Fibroblast of lung (primary cell): Measurements from ENCODE around the gene DBNL.

Experiments
- CTCF ChIP-seq, 2 donors: IDR thresholded peaks in 1 of 2; conservative IDR thresholded peaks in 1 of 2; 1 replicate in 1 of 2; 2 replicates in 1 of 2; pipeline ENCODE4 v1.5.1; 2011 to 2012; ENCODE audit warnings: low read length in 2 of 2, control low read depth in 1 of 2, inconsistent platforms in 1 of 2, low read depth in 1 of 2, mild to moderate bottlenecking in 1 of 2
- EZH2 ChIP-seq: IDR thresholded peaks from 2 replicates; pipeline ENCODE4 v1.5.1; 2012; ENCODE audit warnings: low read length, control low read depth, mild to moderate bottlenecking; ENCODE audit errors: missing control alignments

- no peak for TF ChIP-seq CTCF (conservative IDR thresholded peaks at IDR 0.05 in 1 of 2, IDR thresholded peaks at IDR 0.05 in 1 of 2; ENCODE audit: low read depth in 1 of 2, low read length in 2 of 2)
- TF ChIP-seq EZH2 = no peak
These were observed 17.8 kb downstream of the DBNL start for GRCh38 chr7:44062180-44062902.
